Transverse colon (tissue), 4 donors: Measurements from ENCODE around the gene PVALB.

Source experiments
- EP300 ChIP-seq: sonication (generic); formaldehyde crosslinking; IDR thresholded peaks from one replicate; pipeline ENCODE4 v1.6.1; 2017; ENCODE audit warnings: antibody characterized with exemption, low read depth
- POLR2A ChIP-seq: fragments of 450-650 bp; IDR thresholded peaks from one replicate; pipeline ENCODE4 v1.6.1; 2016; ENCODE audit warnings: antibody characterized with exemption, mild to moderate bottlenecking, moderate library complexity
- POLR2AphosphoS5 ChIP-seq, 3 donors: sonication (generic); formaldehyde crosslinking; IDR thresholded peaks; one replicate each; pipeline ENCODE4 v1.6.1; 2016; ENCODE audit warnings: antibody characterized with exemption in 3 of 3
- TF ChIP-seq, protein P1 (sequence below), 5 experiments: fragments of 200-600 bp in 3 of 5; fragments of 450-650 bp in 2 of 5; sonication (generic) in 3 of 5; IDR thresholded peaks; 1 replicate in 2 of 5; 2 replicates in 3 of 5; pipeline ENCODE4 v1.5.1; 2016 to 2017; ENCODE audit warnings: antibody characterized with exemption in 5 of 5, inconsistent platforms in 3 of 5, mild to moderate bottlenecking in 2 of 5, moderate library complexity in 1 of 5

DNA sequence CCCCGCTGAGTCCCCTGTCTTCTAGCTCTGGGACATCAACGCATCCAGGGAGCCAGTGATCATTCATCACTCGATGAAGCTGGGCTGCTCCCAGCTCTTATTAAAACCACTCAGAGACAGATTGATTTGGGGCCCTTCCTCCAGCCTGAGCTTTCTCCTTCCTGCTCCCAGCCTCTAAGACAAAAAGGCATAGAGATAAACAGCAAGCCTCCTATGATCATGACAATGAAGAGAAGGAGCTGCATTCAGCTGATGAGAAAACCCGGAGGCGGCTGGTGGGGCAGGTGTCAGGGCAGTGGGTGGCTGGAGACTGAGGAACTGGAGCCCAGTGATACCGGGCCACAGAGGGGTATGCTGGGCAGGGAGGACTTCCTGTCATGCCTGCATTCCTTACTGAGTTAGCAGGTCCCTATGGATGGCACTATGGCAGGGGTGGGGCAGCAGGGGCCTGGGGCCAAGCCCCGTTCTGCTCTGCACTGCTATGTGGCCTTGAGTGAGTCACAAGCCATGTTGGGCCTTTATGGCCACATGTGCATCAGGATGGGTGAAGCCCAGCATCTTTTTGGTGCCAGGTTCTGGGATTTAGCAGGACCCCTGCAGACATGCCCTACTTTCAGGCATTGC, 20.2 kb downstream of the PVALB start:
- TF ChIP-seq, protein P1, sequence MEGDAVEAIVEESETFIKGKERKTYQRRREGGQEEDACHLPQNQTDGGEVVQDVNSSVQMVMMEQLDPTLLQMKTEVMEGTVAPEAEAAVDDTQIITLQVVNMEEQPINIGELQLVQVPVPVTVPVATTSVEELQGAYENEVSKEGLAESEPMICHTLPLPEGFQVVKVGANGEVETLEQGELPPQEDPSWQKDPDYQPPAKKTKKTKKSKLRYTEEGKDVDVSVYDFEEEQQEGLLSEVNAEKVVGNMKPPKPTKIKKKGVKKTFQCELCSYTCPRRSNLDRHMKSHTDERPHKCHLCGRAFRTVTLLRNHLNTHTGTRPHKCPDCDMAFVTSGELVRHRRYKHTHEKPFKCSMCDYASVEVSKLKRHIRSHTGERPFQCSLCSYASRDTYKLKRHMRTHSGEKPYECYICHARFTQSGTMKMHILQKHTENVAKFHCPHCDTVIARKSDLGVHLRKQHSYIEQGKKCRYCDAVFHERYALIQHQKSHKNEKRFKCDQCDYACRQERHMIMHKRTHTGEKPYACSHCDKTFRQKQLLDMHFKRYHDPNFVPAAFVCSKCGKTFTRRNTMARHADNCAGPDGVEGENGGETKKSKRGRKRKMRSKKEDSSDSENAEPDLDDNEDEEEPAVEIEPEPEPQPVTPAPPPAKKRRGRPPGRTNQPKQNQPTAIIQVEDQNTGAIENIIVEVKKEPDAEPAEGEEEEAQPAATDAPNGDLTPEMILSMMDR (IDR thresholded peaks at IDR 0.05) = no peak
- no peak for TF ChIP-seq POLR2A
- no peak for TF ChIP-seq EP300
- no peak for TF ChIP-seq POLR2AphosphoS5 (IDR thresholded peaks at IDR 0.05)
